Measurements from ENCODE around the gene STARD6.
"Not testable (repeated sequence)": the region's sequence is repeated elsewhere in the genome, so short reads cannot be mapped to it uniquely, and the experiment has no call there.

Gene STARD6

DNA sequence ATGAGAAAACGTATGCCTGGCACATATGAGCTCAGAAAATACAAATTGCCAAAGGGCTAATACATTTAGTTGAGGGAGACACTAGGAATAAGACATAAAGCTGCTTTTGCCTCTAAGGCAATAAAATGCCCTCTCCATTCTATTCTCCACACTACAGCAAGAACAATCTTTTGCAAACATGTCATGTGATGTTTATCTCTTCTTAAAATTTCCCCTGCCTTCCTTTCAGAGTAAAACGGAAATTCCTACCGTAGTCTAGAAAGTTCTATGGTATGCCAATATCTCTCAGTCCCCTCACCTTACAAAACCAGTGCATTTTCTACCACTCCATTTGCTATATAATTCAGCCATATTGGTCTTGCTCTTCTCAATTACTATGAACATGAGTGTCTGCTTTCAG, 33.2 kb upstream of the STARD6 start:
- no peak for DNase-seq
- Histone ChIP-seq H3K4me3 (ENCODE audit: low read depth, low read length) (no peak overlapping the region), H3K27ac (no peak overlapping the region), H3K36me3 (replicated peaks) (no peaks in the 10 kb centered on the region), H3K27me3 (replicated peaks) (no peaks in the 10 kb centered on the region)
- TF ChIP-seq, protein P1, sequence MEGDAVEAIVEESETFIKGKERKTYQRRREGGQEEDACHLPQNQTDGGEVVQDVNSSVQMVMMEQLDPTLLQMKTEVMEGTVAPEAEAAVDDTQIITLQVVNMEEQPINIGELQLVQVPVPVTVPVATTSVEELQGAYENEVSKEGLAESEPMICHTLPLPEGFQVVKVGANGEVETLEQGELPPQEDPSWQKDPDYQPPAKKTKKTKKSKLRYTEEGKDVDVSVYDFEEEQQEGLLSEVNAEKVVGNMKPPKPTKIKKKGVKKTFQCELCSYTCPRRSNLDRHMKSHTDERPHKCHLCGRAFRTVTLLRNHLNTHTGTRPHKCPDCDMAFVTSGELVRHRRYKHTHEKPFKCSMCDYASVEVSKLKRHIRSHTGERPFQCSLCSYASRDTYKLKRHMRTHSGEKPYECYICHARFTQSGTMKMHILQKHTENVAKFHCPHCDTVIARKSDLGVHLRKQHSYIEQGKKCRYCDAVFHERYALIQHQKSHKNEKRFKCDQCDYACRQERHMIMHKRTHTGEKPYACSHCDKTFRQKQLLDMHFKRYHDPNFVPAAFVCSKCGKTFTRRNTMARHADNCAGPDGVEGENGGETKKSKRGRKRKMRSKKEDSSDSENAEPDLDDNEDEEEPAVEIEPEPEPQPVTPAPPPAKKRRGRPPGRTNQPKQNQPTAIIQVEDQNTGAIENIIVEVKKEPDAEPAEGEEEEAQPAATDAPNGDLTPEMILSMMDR (IDR thresholded peaks at IDR 0.05; ENCODE audit: low read depth, low read length, missing control alignments): no peak
- in situ Hi-C loops (cut with HindIII; ENCODE audit: low pct_ligation_motif_present, low sequenced_read_pairs): no loop called here

DNA sequence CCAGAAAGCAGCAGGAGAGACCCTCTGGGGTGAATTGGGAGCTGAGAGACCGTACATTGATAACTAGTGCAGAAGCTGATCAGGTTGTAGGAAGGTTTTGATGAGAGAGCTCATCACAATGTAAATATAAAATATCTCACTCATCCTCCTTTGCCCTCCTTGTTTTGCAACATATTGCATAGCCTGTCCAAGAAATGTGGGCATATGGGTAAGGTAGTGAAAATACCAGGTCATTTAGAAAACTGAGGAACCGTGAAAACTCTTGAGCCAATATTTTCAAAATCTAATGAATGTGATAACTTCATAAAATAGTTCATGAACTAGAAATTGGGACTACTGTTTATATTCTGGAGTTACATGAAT, 31.5 kb upstream of the STARD6 start:
- in situ Hi-C loops (cut with HindIII; ENCODE audit: low pct_ligation_motif_present, low sequenced_read_pairs): no loop called here
- TF ChIP-seq, protein P1 (IDR thresholded peaks at IDR 0.05; ENCODE audit: low read depth, low read length, missing control alignments): no peak
- Histone ChIP-seq H3K4me3 (ENCODE audit: low read depth, low read length) (no peak overlapping the region), H3K36me3 (replicated peaks) (no peaks in the 10 kb centered on the region), H3K27me3 (replicated peaks) (no peaks in the 10 kb centered on the region), H3K27ac (no peak overlapping the region)
- no peak for DNase-seq

DNA sequence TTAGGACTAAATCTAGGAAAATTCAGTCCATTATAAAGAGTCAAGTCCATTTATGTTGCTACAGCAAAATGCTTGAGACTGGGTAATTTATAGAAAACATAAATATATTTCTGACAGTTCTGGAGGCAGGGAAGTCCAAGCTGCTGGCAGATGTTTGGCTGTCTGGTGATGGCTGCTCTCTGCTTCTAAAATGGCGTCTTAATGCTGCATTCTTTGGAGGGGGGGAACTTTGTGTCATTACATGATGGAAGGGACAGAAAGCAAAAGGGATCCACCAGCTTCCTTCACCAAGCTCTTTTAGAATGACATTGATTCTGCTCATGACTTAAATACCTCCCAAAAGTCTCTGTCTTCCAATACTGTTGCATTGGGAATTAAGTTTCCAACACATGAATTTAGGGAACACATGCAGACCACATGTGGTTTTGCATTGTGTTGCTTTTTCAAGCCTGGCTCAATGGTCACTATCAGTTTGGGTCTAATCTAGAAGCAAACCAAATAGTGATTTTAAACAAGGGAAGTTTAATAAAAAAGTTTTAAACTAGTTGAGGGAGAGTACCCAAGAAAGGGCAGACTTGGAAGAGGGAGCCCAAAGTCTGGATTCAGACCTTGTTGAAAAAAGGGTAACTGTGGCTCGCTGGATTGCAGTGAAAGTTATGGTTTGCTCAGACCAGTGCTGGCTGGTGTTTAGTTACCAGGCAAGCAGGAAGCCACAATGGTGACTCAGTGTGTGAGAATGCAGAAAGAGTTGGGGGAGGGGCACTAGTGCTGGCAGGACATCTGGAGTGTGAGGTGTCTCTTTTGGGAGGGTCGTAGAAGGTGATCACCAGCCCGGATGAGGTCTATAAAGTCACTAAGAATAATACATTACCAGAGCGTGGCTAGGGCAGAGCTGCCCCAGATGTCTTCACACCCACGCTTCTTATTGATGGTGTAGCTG, 30.8 kb upstream of the STARD6 start:
- in situ Hi-C loops (cut with HindIII; ENCODE audit: low pct_ligation_motif_present, low sequenced_read_pairs): no loop called here
- Histone ChIP-seq H3K4me3 (ENCODE audit: low read depth, low read length) (no peak overlapping the region), H3K27me3 (replicated peaks) (no peaks in the 10 kb centered on the region), H3K36me3 (replicated peaks) (no peaks in the 10 kb centered on the region), H3K27ac (peak overlapping the region; percentile 49)
- peak; percentile 91 for DNase-seq
- TF ChIP-seq, protein P1 (IDR thresholded peaks at IDR 0.05; ENCODE audit: low read depth, low read length, missing control alignments): no peak

DNA sequence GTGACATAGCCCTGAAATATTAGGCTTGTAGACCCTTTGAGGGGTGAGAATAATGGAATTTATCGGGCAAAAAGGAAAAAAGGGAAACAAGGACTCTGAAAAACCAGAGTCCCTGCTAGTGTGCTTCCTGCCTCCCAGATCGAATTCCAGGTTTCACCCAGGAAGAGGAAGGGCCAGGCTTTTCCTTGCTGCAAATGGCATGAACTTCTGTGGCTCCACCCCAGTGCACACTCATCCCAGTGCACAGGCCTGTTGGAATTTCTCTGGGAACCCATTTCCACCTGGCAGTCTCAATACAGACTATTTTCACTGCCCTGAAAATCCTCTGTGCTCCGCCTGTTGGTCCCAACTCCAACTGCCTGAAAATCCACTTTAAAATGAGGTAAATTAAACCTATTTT, 30.0 kb upstream of the STARD6 start:
- H3K27me3 ChIP-seq (replicated peaks): no peaks in the 10 kb centered on the region
- no peaks in the 10 kb centered on the region for H3K36me3 ChIP-seq (replicated peaks)
- no peak overlapping the region for H3K4me3 ChIP-seq (ENCODE audit: low read depth, low read length)
- TF ChIP-seq, protein P1 (IDR thresholded peaks at IDR 0.05; ENCODE audit: low read depth, low read length, missing control alignments): no peak
- H3K27ac ChIP-seq: no peak overlapping the region
- in situ Hi-C loops (cut with HindIII; ENCODE audit: low pct_ligation_motif_present, low sequenced_read_pairs): no loop called here
- DNase-seq: no peak

DNA sequence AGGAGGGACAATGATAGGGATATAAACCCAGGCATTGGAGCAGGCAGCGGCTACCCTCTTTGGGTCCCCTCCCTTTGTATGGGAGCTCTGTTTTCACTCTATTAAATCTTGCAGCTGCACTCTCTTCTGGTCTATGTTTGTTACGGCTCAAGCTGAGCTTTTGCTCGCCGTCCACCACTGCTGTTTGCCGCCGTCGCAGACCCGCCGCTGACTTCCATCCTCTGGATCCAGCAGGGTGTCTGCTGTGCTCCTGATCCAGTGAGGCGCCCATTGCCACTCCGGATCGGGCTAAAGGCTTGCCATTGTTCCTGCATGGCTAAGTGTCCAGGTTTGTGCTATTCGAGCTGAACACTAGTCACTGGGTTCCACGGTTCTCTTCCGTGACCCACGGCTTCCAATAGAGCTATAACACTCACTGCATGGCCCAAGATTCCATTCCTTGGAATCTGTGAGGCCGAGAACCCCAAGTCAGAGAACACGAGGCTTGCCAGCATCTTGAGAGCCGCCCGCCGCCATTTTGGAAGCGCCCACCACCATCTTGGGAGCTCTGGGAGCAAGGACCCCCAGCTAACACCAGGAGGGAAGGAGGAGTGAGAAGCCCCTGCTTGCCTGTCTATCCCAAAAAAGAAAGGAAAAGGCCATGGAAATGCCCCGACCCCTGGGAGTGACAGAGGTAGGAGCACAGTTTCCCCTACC, 29.3 kb upstream of the STARD6 start:
- H3K27me3 ChIP-seq (replicated peaks); DNase-seq; H3K36me3 ChIP-seq (replicated peaks); in situ Hi-C loops (cut with HindIII; ENCODE audit: low pct_ligation_motif_present, low sequenced_read_pairs); H3K27ac ChIP-seq; H3K4me3 ChIP-seq (ENCODE audit: low read depth, low read length): not testable (repeated sequence)

DNA sequence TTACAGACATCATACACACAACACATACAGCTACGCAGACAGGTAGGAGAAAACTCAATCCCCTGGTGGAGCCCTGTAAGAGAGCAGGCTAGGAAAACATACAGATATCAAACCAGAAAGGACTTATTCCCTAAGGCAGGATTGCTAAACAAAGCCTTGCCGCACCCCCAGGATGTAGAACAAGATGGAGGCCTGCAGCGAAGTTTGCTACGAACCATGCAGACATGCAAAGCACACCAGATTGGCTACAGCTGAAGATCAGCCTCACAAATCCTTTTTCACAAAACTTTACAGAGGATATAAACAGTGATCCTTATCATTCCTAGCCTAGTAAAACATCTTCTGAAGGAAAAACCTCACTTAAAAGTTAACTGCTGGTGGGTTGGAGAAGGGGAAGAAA, 28.4 kb upstream of the STARD6 start:
- no peak overlapping the region for H3K27ac ChIP-seq
- in situ Hi-C loops (cut with HindIII; ENCODE audit: low pct_ligation_motif_present, low sequenced_read_pairs): no loop called here
- TF ChIP-seq, protein P1 (IDR thresholded peaks at IDR 0.05; ENCODE audit: low read depth, low read length, missing control alignments): no peak

More for the DNA sequence above, 28.4 kb upstream of the STARD6 start:
- no peaks in the 10 kb centered on the region for H3K27me3 ChIP-seq (replicated peaks)
- no peaks in the 10 kb centered on the region for H3K36me3 ChIP-seq (replicated peaks)
- no peak for DNase-seq
- no peak overlapping the region for H3K4me3 ChIP-seq (ENCODE audit: low read depth, low read length)
